ENCODE data around the gene NAA50. TPM values are rescaled to one million over a fixed set of nuclear protein-coding genes. Genes with fewer than 3 reads are reported as not detected.

Gene NAA50
- total and polyA plus RNA-seq, 2 of the 13 experiments (the other 11 are each of a cell fraction or from before 2014, with no cell fraction given), result 30.2 to 233 TPM

DNA sequence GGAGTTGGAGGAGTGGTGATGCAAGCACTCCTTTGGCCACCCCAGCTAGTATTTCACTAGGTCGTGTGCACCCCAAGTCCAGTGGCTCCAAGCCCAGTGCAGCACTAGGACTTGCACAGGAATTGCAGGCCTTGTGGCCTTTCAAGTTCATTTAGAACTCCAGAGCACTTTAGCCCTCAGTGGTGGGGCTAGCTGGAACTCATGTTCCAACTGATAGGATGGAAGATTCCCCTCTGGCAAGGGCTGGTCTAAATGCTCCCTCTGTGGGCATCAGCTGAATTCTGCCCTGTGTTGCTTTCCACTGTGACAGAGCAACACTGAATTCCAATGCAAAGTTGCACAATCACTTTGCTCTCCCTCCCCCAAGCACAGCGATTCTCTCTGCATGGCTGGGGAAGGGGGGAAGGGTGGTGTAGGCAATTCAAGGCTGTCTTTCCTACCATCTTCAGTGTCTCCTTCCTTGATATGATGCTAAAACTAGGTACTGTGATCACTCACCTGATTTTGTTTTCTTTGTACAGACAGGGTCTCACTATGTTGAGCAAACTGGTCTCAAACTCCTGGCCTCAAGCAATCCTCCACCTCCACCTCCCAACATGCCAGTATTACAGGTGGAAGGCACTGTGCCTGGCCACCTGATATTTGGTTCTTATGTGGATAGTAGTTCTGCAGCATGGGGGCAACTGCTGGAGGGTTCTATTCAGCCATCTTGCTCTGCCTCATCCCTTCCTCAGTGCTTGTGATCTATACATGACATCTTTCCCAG, 59.9 kb downstream of the NAA50 start (continued):
- TF ChIP-seq ZBTB4 (CRISPR knock-in tag; IDR thresholded peaks at IDR 0.05; ENCODE audit: borderline replicate concordance), result no peak
- TF ChIP-seq ETV5 (CRISPR knock-in tag; IDR thresholded peaks at IDR 0.05; ENCODE audit: borderline replicate concordance), result no peak
- TF ChIP-seq MEIS2 (CRISPR knock-in tag; IDR thresholded peaks at IDR 0.05), result no peak
- no peak for TF ChIP-seq AHDC1 (CRISPR knock-in tag; IDR thresholded peaks at IDR 0.05; ENCODE audit: borderline replicate concordance)
- TF ChIP-seq KAT7 (CRISPR knock-in tag; IDR thresholded peaks at IDR 0.05; ENCODE audit: borderline replicate concordance), result peak; percentile 81
- TF ChIP-seq HNRNPLL (IDR thresholded peaks at IDR 0.05; ENCODE audit: low read depth, low read length, poor library complexity, severe bottlenecking), result no peak
- TF ChIP-seq, protein P1, sequence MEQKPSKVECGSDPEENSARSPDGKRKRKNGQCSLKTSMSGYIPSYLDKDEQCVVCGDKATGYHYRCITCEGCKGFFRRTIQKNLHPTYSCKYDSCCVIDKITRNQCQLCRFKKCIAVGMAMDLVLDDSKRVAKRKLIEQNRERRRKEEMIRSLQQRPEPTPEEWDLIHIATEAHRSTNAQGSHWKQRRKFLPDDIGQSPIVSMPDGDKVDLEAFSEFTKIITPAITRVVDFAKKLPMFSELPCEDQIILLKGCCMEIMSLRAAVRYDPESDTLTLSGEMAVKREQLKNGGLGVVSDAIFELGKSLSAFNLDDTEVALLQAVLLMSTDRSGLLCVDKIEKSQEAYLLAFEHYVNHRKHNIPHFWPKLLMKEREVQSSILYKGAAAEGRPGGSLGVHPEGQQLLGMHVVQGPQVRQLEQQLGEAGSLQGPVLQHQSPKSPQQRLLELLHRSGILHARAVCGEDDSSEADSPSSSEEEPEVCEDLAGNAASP (CRISPR knock-in tag; IDR thresholded peaks at IDR 0.05; ENCODE audit: borderline replicate concordance), result no peak; the same call in 1 of the 2 replicates
- no peak for TF ChIP-seq SIN3A (IDR thresholded peaks at IDR 0.05; ENCODE audit: borderline replicate concordance, low read depth, low read length)
- TF ChIP-seq CCAR2 (optimal IDR thresholded peaks at IDR 0.05; ENCODE audit: low read depth, low read length), result no peak
- 0 out of 2 replicates have a peak, but pooled peaks have one; percentile 37 for TF ChIP-seq MIXL1 (CRISPR knock-in tag; IDR thresholded peaks at IDR 0.05)
- no peak for TF ChIP-seq ZNF562 (CRISPR knock-in tag; IDR thresholded peaks at IDR 0.05; ENCODE audit: borderline replicate concordance)
- TF ChIP-seq KAT2B (IDR thresholded peaks at IDR 0.05; ENCODE audit: borderline replicate concordance, low read depth, low read length), result no peak
- no peak for TF ChIP-seq ZBTB49 (CRISPR knock-in tag; IDR thresholded peaks at IDR 0.05; ENCODE audit: borderline replicate concordance)
- TF ChIP-seq ZFX (CRISPR knock-in tag; IDR thresholded peaks at IDR 0.05; ENCODE audit: low read depth), result peak; percentile 31; the same call in 1 of the 2 replicates
- TF ChIP-seq RBAK (CRISPR knock-in tag; IDR thresholded peaks at IDR 0.05), result no peak
- TF ChIP-seq ATAD3A (CRISPR knock-in tag; IDR thresholded peaks at IDR 0.05), result no peak

Data from HepG2 (cell line).